Measurements from ENCODE around the gene NCOA1.

Gene NCOA1

GRCh38 chr2:24809316-24810007, 318.4 kb downstream of the NCOA1 start:
- no peak for DNase-seq

GRCh38 chr2:24813691-24814137, 322.7 kb downstream of the NCOA1 start:
- no peak for DNase-seq

GRCh38 chr2:24814516-24814915, 323.5 kb downstream of the NCOA1 start:
- no peak for DNase-seq

DNA sequence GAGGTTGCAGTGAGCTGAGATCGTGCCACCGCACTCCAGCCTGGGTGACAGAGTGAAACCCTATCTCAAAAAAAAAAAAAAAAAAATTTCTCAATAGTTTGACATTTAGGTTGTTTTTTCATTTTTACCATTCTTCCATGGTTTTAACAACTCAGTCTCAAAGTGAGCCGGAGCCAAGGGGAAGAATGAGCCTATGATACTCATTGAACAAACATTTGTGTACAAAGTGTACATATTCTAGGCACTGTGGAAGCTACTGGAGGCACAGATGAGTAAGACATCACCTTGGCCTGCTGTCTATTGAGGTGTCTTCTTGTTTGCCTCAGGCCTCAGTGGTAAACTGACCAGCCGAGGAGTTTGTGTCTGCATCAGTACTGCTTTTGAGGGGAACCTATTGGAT, 324.1 kb downstream of the NCOA1 start:
- no peak for DNase-seq

DNA sequence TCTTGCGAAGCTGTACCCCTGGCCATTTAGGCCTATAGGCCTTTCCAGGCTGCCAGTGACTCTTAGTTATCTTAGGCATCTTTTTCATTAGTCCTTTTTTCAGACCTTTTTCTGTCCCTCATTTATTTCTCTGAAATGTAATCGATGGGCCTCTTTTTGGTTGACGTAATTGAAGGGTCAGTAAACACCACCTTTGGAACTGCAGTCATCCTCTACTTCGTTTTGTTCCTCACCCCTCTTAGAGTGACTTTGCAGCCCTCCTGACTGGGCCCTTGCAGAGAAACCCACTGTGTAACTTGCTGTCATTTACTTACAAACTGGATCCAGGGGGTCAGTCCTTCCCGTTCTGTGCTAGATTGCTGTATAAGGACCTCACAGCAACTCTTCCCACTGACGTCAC, 325.4 kb downstream of the NCOA1 start:
- DNase-seq = no peak

- DNase-seq = no peak
Observed at GRCh38 chr2:24816884-24817283, 325.8 kb downstream of the NCOA1 start.

DNA sequence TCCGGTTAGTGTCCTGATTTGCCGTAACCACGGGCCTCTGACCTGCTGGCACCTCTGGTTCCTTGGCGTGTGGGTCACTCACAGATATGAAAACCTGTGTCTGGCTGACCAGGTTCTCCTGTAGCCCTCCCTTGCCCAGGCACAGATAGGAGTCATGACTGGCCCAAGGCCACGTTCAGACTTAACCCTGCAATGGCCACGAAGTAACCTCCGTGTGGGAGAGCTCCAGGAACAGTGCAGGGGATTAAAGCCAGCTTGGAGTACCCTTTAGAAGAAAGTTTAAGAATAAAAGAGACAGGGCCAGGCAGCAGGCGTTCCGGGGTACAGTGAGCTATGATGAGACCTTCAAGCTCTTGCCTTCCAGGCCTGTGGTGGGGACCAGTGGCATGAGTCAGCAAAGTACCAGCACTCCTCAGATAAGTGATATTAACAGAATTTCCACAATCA, 327.7 kb downstream of the NCOA1 start:
- no peak for DNase-seq

- no peak for DNase-seq
Observed at GRCh38 chr2:24819442-24820174, 328.6 kb downstream of the NCOA1 start.

DNA sequence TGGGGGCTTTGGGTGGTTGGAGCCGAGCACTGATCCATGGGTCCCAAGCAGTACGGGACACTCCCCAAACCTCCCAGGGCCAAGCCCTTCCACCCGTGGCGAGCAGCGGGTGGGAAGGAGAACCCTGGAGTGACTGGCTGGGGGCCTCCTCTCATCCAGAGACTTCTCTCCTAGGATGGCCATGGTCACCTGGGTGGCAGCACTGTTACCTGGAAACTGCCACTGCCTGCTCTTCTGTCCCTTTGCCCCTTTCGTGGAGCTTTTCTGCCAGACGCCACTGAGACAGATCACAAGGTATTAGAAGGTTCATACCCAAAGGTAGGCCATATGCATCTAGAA, 329.1 kb downstream of the NCOA1 start:
- DNase-seq = no peak
